ENCODE results near the gene SDK2. TPM values are rescaled to one million over a fixed set of nuclear protein-coding genes. Genes with fewer than 3 reads are reported as not detected.

Gene SDK2
- polyA plus RNA-seq, 1 of the 3 experiments (the other 2 are of a cell fraction) = 0.02 TPM

GRCh38 chr17:73654241-73654640 is 10.0 kb upstream of the SDK2 start:
- no peaks in the 10 kb centered on the region for H3K36me3 ChIP-seq (replicated peaks in 1 of 2; ENCODE audit: control insufficient read depth in 1 of 2, insufficient read depth in 2 of 2, low read length in 1 of 2)
- CTCF ChIA-PET = interaction anchor here (1.1 to 6.1 kb wide), 4 partner anchors 56 to 413 kb away, joined by 3 to 35 read pairs (median 4); no protein-coding TSS in a partner anchor
- no peaks in the 10 kb centered on the region; the same call in 1 of the 2 replicates for H3K9me3 ChIP-seq
- no peaks in the 10 kb centered on the region for H3K79me2 ChIP-seq (ENCODE audit: insufficient read depth)
- no peak overlapping the region for H2AFZ ChIP-seq (ENCODE audit: low read depth)
- no peaks in the 10 kb centered on the region for H3K27me3 ChIP-seq (ENCODE audit: insufficient read depth)
- H3K9me2 ChIP-seq = no peaks in the 10 kb centered on the region
- no peaks in the 10 kb centered on the region for H3F3A ChIP-seq (replicated peaks; ENCODE audit: insufficient read depth)
- DNase-seq = no peak
- POLR2A ChIA-PET = no interaction called here
- no peak overlapping the region for H3K4me3 ChIP-seq (ENCODE audit: low read depth in 2 of 2, low read length in 1 of 2)
- peaks cover 0 to 2% of the 10 kb centered on the region in 2 experiments; a peak in 2 of 4 replicates for H3K4me1 ChIP-seq (ENCODE audit: control insufficient read depth in 1 of 2, insufficient read depth in 2 of 2, low read depth in 1 of 2, low read length in 1 of 2)
- H3K27ac ChIP-seq (ENCODE audit: low read depth in 2 of 2, low read length in 1 of 2) = no peak overlapping the region
- TF ChIP-seq FOXM1 (IDR thresholded peaks at IDR 0.05; ENCODE audit: low read depth) = no peak
- TF ChIP-seq TCF12 (IDR thresholded peaks at IDR 0.05) = no peak
- no peak for TF ChIP-seq RFX5 (IDR thresholded peaks at IDR 0.05; ENCODE audit: low read length)
- no peak for TF ChIP-seq RXRA (IDR thresholded peaks at IDR 0.05; ENCODE audit: borderline replicate concordance, low read depth)
- TF ChIP-seq REST (IDR thresholded peaks at IDR 0.05; ENCODE audit: low read depth, low read length) = no peak
- TF ChIP-seq JUND (IDR thresholded peaks at IDR 0.05) = no peak
- TF ChIP-seq POLR2AphosphoS5 (IDR thresholded peaks at IDR 0.05; ENCODE audit: low read depth, low read length) = no peak
- no peak for TF ChIP-seq PBX3 (IDR thresholded peaks at IDR 0.05)
- TF ChIP-seq TAF1 (IDR thresholded peaks at IDR 0.05; ENCODE audit: borderline replicate concordance, low read depth, low read length) = no peak
- TF ChIP-seq MXI1 (IDR thresholded peaks at IDR 0.05; ENCODE audit: low read depth, low read length) = no peak
- no peak for TF ChIP-seq NRF1 (IDR thresholded peaks at IDR 0.05; ENCODE audit: low read depth, low read length)
- no peak for TF ChIP-seq MAX (IDR thresholded peaks at IDR 0.05; ENCODE audit: low read depth)
- no peak for TF ChIP-seq ELF1 (IDR thresholded peaks at IDR 0.05)
- no peak for TF ChIP-seq FOXJ3 (CRISPR knock-in tag; IDR thresholded peaks at IDR 0.05)
- no peak for TF ChIP-seq YY1 (IDR thresholded peaks at IDR 0.05; ENCODE audit: low read depth)
- TF ChIP-seq SIN3A (IDR thresholded peaks at IDR 0.05; ENCODE audit: borderline replicate concordance, low read depth, low read length) = no peak
- no peak overlapping the region for H3K9ac ChIP-seq
- 20% methylated on average over 5 of the region's 5 CpGs for WGBS (ENCODE audit: low lambda C conversion rate)
- H3K4me2 ChIP-seq = no peak overlapping the region
- H4K20me1 ChIP-seq (ENCODE audit: insufficient read depth) = no peaks in the 10 kb centered on the region
